Prostate gland (tissue), 2 donors: ENCODE results near the gene ICA1.

ENCODE experiments used
- CTCF ChIP-seq, 4 experiments: fragments of 200-600 bp in 2 of 4; fragments of 450-650 bp in 2 of 4; sonication (generic) in 2 of 4; IDR thresholded peaks; 1 replicate in 3 of 4; 2 replicates in 1 of 4; pipeline ENCODE4 v1.5.1; 2016 to 2019; ENCODE audit warnings: antibody characterized with exemption in 4 of 4, mild to moderate bottlenecking in 2 of 4, moderate library complexity in 2 of 4
- POLR2A ChIP-seq: fragments of 450-650 bp; IDR thresholded peaks from one replicate; pipeline ENCODE4 v1.6.1; 2016; ENCODE audit warnings: antibody characterized with exemption, mild to moderate bottlenecking
- POLR2AphosphoS5 ChIP-seq: sonication (generic); formaldehyde crosslinking; IDR thresholded peaks from one replicate; pipeline ENCODE4 v1.6.1; 2017; ENCODE audit warnings: antibody characterized with exemption

- no peak for TF ChIP-seq CTCF (IDR thresholded peaks at IDR 0.05)
- TF ChIP-seq POLR2A, result no peak
- no peak for TF ChIP-seq POLR2AphosphoS5
These were observed 41.4 kb downstream of the ICA1 start for GRCh38 chr7:8220376-8221100.
